HFF-Myc (cell line): Measurements from ENCODE around the gene PSMB3.

ENCODE experiments used
- DNase-seq: peaks from one replicate; pipeline ENCODE4 v3.0.0-alpha.2; 2011; ENCODE audit warnings: low read depth; ENCODE audit errors: extremely low read depth
- H3K4me3 ChIP-seq: replicated peaks from 2 replicates; pipeline ENCODE4 v1.5.1; 2011; ENCODE audit warnings: low read depth, mild to moderate bottlenecking, control low read depth, low read length
- CTCF ChIP-seq: IDR thresholded peaks from 2 replicates; pipeline ENCODE4 v1.5.1; 2012; ENCODE audit warnings: mild to moderate bottlenecking, low read depth, low read length, control low read depth; ENCODE audit errors: missing control alignments

The PSMB3 gene

GRCh38 chr17:38799501-38800236 lies 47.1 kb downstream of the PSMB3 start, which contains the start of gene PIP4K2B:
Gene PIP4K2B (minus strand): TSS chr17:38799556. CDS start chr17:38799424, 132 bp downstream.
- H3K4me3 ChIP-seq: peak within 1 kb of the TSS; percentile 74
- TF ChIP-seq CTCF: no peak
- DNase-seq: peak; percentile 94

GRCh38 chr17:38800237-38800760 lies 47.8 kb downstream of the PSMB3 start:
- DNase-seq: no peak
- no peak for TF ChIP-seq CTCF

GRCh38 chr17:38809828-38810227 lies 57.3 kb downstream of the PSMB3 start:
- no peak for TF ChIP-seq CTCF
- no peak for DNase-seq

More at GRCh38 chr17:38800237-38800760, 47.8 kb downstream of the PSMB3 start:
- peak overlapping the region; percentile 74 for H3K4me3 ChIP-seq

More at GRCh38 chr17:38809828-38810227, 57.3 kb downstream of the PSMB3 start:
- H3K4me3 ChIP-seq: no peak overlapping the region
